GM19395 (cell line): ENCODE results near the gene CD9.
"Not testable (repeated sequence)": the region's sequence is repeated elsewhere in the genome, so short reads cannot be mapped to it uniquely, and the experiment has no call there.

ENCODE experiments used
- ATAC-seq: cut with Tn5 transposase; IDR thresholded peaks from one replicate; pipeline ENCODE4 v1.9.1; 2021; ENCODE audit warnings: mild to moderate bottlenecking, moderate library complexity; ENCODE audit not compliant: unreplicated experiment

Gene CD9

GRCh38 chr12:6200256-6201212 is at the start of gene CD9:
Gene CD9 (plus strand): TSS chr12:6200400. CDS start chr12:6200500, 100 bp downstream.
- no peak for ATAC-seq

- ATAC-seq: no peak
Measured at GRCh38 chr12:6154730-6155459, 45.3 kb upstream of the CD9 start.

GRCh38 chr12:6157482-6157881 is 42.7 kb upstream of the CD9 start:
- ATAC-seq: no peak

- no peak for ATAC-seq
Measured at GRCh38 chr12:6158255-6158654, 41.9 kb upstream of the CD9 start.

GRCh38 chr12:6158749-6159148 is 41.5 kb upstream of the CD9 start:
- ATAC-seq: no peak

- ATAC-seq: not testable (repeated sequence)
Measured at GRCh38 chr12:6159166-6160011, 40.8 kb upstream of the CD9 start.

GRCh38 chr12:6160049-6160649 is 40.1 kb upstream of the CD9 start:
- not testable (repeated sequence) for ATAC-seq

GRCh38 chr12:6161124-6161882 is 38.9 kb upstream of the CD9 start:
- no peak for ATAC-seq

- no peak for ATAC-seq
Measured at GRCh38 chr12:6163416-6164060, 36.7 kb upstream of the CD9 start.

- ATAC-seq: no peak
Measured at GRCh38 chr12:6165395-6165794, 34.8 kb upstream of the CD9 start.

GRCh38 chr12:6166808-6167207 is 33.4 kb upstream of the CD9 start:
- ATAC-seq: no peak

GRCh38 chr12:6167327-6168280 is 32.6 kb upstream of the CD9 start:
- peak; percentile 72 for ATAC-seq

- ATAC-seq: no peak
Measured at GRCh38 chr12:6171409-6172015, 28.7 kb upstream of the CD9 start.

- ATAC-seq: no peak
Measured at GRCh38 chr12:6172086-6172485, 28.1 kb upstream of the CD9 start.

GRCh38 chr12:6172862-6173261 is 27.3 kb upstream of the CD9 start:
- no peak for ATAC-seq

- no peak for ATAC-seq
Measured at GRCh38 chr12:6177642-6178358, 22.4 kb upstream of the CD9 start.
